CD4-positive, alpha-beta T cell treated with Interleukin-21 for 1 hour (primary cell): ENCODE measurements around the gene SIRT5.
A peak's percentile ranks its signal among the peaks of the same experiment; 100 is the strongest.

Experiments
- DNase-seq: peaks from one replicate; pipeline ENCODE4 v3.0.0-alpha.2; 2020

Gene SIRT5

GRCh38 chr6:13590574-13591153 is 16.3 kb downstream of the SIRT5 start:
- no peak for DNase-seq

- DNase-seq: no peak
These were observed 17.0 kb downstream of the SIRT5 start for GRCh38 chr6:13591205-13591921.

GRCh38 chr6:13593103-13593502 is 18.7 kb downstream of the SIRT5 start:
- DNase-seq: no peak

GRCh38 chr6:13593720-13594119 is 19.3 kb downstream of the SIRT5 start:
- no peak for DNase-seq

GRCh38 chr6:13597073-13597472 is 22.7 kb downstream of the SIRT5 start:
- DNase-seq: no peak

- no peak for DNase-seq
These were observed 25.6 kb downstream of the SIRT5 start for GRCh38 chr6:13600036-13600435.

- no peak for DNase-seq
These were observed 29.7 kb downstream of the SIRT5 start for GRCh38 chr6:13604135-13604534.

- DNase-seq: no peak
These were observed 30.4 kb downstream of the SIRT5 start for GRCh38 chr6:13604546-13605416.

GRCh38 chr6:13605634-13606033 is 31.2 kb downstream of the SIRT5 start:
- no peak for DNase-seq

GRCh38 chr6:13611715-13612114 is 37.3 kb downstream of the SIRT5 start:
- no peak for DNase-seq

- no peak for DNase-seq
These were observed 38.7 kb downstream of the SIRT5 start for GRCh38 chr6:13613029-13613594.

- no peak for DNase-seq
These were observed 39.9 kb downstream of the SIRT5 start for GRCh38 chr6:13614126-13614925.

- DNase-seq: peak; percentile 98
These were observed 40.8 kb downstream of the SIRT5 start, which contains the start of gene NOL7 for GRCh38 chr6:13614926-13615791. Gene NOL7, plus strand, starts transcription at chr6:13615335. Its CDS starts 24 bp downstream, at chr6:13615359.

- DNase-seq: peak; percentile 34
These were observed 41.4 kb downstream of the SIRT5 start for GRCh38 chr6:13615792-13616120.

- DNase-seq: no peak
These were observed 42.7 kb downstream of the SIRT5 start for GRCh38 chr6:13617066-13617465.

GRCh38 chr6:13624871-13625288 is 50.5 kb downstream of the SIRT5 start:
- peak; percentile 57 for DNase-seq

GRCh38 chr6:13629459-13630116 is 55.2 kb downstream of the SIRT5 start:
- DNase-seq: no peak

- DNase-seq: no peak
These were observed 56.1 kb downstream of the SIRT5 start for GRCh38 chr6:13630499-13630898.

- no peak for DNase-seq
These were observed 58.9 kb downstream of the SIRT5 start for GRCh38 chr6:13633343-13633742.

- DNase-seq: peak; percentile 16
These were observed 61.7 kb downstream of the SIRT5 start for GRCh38 chr6:13635948-13636658.
